ENCODE data around the gene ERI3. TPM values are rescaled to one million over a fixed set of nuclear protein-coding genes. Genes with fewer than 3 reads are reported as not detected.
A peak's percentile ranks its signal among the peaks of the same experiment; 100 is the strongest.

ERI3 gene
- total RNA-seq, 4 donors from 2014 or later, result 14.0 to 29.2 (median 22.8) TPM

DNA sequence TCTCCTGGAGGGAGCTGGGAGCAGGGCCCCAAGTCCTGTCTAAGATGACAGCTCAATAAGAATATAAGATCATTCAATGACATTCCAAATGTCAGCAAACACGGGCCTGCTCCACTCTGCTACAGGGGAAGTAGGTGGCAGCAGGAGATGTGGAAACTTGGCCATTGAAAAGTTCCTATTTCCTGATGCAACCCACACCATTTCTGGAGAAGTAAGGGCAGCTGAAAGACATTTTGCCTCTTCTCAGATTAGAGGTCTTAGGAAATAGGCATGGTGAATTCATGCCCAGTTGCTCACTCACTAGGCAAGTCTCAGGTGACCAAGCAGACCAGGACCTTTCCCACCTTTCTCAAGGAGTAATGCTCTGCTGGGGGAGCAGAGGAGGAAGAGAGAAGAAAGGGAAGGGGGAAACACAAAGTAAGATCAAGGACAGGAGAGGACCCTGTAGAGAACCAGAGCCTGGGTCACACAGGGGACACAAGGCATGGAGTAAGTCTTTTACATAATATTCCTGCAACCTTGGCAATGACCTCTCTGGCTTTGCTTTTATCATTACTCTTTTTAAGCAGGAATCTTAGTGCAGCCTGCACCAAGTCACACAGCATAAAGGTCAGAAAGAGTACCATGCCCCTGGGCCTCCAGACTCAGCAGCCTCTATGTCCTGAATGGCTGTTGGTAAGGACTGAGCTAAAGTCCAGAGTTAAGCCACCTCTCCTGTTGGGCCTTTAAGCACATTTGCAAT, 72.9 kb downstream of the ERI3 start:
- Histone ChIP-seq H3K4me1 (peaks cover 0 to 14% (median 2%) of the 10 kb centered on the region in 4 donors), H3K9me3 (no peaks in the 10 kb centered on the region), H3K36me3 (peaks cover 0 to 15% (median 0%) of the 10 kb centered on the region in 3 donors), H3K4me3 (no peak overlapping the region), H3K27ac (peak overlapping the region in 2 of 4 donors; percentile 53 to 74), H3K27me3 (no peaks in the 10 kb centered on the region)
- TF ChIP-seq POLR2A (IDR thresholded peaks at IDR 0.05), result no peak
- TF ChIP-seq, protein P1, sequence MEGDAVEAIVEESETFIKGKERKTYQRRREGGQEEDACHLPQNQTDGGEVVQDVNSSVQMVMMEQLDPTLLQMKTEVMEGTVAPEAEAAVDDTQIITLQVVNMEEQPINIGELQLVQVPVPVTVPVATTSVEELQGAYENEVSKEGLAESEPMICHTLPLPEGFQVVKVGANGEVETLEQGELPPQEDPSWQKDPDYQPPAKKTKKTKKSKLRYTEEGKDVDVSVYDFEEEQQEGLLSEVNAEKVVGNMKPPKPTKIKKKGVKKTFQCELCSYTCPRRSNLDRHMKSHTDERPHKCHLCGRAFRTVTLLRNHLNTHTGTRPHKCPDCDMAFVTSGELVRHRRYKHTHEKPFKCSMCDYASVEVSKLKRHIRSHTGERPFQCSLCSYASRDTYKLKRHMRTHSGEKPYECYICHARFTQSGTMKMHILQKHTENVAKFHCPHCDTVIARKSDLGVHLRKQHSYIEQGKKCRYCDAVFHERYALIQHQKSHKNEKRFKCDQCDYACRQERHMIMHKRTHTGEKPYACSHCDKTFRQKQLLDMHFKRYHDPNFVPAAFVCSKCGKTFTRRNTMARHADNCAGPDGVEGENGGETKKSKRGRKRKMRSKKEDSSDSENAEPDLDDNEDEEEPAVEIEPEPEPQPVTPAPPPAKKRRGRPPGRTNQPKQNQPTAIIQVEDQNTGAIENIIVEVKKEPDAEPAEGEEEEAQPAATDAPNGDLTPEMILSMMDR (IDR thresholded peaks at IDR 0.05), result no peak
- DNase-seq, result no peak

DNA sequence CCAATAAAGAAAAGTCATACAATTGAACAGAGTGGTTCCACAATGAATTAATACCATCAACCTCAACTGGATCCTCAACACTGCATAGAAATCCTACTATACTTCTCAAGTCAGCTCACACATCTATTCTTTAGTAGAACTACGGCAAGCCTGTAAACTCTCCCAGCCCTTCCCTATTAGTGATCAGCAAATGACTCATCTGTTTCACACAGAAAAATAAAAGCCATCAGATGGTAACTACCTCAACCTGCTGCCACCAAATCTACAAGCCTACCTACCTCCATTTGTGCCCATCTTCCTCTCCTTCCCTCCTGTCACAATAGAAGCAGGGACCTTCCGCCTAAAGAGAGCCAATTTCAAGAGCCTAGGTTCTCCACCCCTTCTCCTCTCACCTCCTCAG, 78.2 kb downstream of the ERI3 start:
- no peaks in the 10 kb centered on the region for H3K9me3 ChIP-seq
- no peaks in the 10 kb centered on the region for H3K27me3 ChIP-seq
- no peaks in the 10 kb centered on the region for H3K36me3 ChIP-seq
- peaks cover 0 to 18% (median 2%) of the 10 kb centered on the region in 4 donors for H3K4me1 ChIP-seq
- no peak overlapping the region for H3K27ac ChIP-seq
- no peak for DNase-seq
- TF ChIP-seq, protein P1 (IDR thresholded peaks at IDR 0.05), result no peak
- TF ChIP-seq POLR2A (IDR thresholded peaks at IDR 0.05), result no peak
- H3K4me3 ChIP-seq, result no peak overlapping the region

DNA sequence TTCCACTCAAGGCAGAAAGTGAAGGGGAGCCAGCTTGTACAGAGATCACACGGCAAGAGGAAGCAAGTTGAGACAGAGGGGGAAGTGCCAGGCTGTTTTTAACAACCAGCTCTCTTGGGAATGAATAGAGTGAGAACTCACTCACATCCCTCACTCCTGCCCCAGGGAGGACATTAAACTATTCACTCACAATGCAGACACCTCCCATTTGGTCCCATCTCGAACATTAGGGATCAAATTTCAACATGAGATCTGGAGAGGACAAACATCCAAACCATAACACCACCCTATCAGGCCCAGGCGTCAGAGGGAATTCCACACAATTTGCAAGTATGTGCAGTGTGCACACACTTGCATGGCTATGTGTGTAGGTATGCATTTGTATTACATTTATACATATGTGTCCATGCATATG, 79.1 kb downstream of the ERI3 start:
- no peak for DNase-seq
- Histone ChIP-seq H3K27me3 (no peaks in the 10 kb centered on the region), H3K4me3 (no peak overlapping the region), H3K27ac (no peak overlapping the region), H3K4me1 (peaks cover 0 to 23% (median 2%) of the 10 kb centered on the region in 4 donors), H3K9me3 (no peaks in the 10 kb centered on the region), H3K36me3 (no peaks in the 10 kb centered on the region)
- TF ChIP-seq, protein P1 (IDR thresholded peaks at IDR 0.05), result no peak
- no peak for TF ChIP-seq POLR2A (IDR thresholded peaks at IDR 0.05)

DNA sequence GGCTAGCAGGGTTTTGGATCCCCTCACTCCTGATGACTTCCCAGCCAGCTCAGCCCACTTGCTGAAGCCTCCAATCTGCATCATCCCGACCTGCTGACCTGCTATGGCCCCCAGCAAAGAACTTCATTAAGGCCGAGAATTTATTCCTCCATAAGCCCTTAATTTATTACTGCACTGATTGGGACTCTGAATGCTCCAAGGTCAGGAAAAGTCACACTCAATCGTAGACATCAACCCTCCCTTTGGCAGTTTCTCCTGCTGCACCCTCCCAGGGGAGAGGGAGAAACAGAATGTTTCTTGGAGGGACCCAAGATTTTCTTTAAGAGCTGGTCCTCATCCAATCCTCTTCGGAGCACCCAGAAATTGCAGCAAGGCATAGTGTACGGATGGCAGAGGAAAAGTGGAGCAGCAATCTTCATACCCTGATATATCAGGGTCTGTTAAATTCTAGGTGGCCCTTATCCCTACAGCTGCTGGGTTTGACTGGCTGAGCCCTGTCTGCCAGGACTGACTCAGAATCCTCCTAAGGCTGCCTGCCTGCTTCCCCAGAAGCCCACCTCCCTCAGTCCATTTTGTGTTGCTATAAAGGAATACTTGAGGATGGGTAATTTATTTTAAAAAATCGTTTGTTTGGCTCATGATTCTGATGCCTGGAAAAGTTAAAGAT, 79.6 kb downstream of the ERI3 start:
- DNase-seq, result no peak
- no peak overlapping the region for H3K27ac ChIP-seq
- TF ChIP-seq, protein P1 (IDR thresholded peaks at IDR 0.05), result no peak
- no peak for TF ChIP-seq POLR2A (IDR thresholded peaks at IDR 0.05)
- H3K36me3 ChIP-seq, result no peaks in the 10 kb centered on the region
- no peaks in the 10 kb centered on the region for H3K9me3 ChIP-seq
- no peaks in the 10 kb centered on the region for H3K27me3 ChIP-seq
- peaks cover 0 to 29% (median 3%) of the 10 kb centered on the region in 4 donors for H3K4me1 ChIP-seq
- no peak overlapping the region for H3K4me3 ChIP-seq

DNA sequence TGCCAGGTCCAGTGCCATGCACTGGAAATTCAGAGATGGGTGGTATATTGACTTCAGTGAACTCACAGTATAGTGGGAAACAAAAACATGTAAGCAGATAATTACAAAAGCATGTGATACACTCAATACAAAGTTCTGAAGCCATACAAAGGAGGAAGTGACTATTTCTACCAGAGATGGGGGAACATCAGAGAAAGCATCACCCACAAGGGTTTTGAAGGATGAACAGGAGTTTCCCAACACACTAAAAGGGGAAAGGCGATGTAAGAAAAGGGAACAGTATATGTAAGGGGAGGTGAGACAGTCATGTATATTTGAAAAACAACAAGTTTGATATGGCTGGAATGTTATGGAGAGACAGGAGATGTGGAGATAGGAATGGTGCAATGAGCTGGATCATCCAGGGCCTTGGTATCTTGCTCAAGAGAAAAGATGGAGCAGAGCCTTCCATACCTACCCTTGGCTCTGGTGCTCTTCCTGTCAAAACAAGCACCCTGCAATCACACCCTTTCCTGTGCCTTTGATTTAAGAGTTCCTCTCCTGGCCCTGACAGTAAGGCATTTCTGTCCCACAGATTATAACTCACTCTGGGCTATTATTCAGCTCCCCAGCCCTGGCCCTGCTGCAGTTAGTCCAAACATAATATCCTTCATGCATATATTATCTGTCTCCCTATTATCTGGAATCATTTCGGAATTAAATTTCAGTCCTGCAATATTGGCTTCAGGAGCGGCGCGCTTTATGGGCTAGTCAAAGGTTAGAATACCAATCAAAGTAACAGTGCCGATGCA, 81.3 kb downstream of the ERI3 start:
- no peak for DNase-seq
- peaks cover 0 to 43% (median 5%) of the 10 kb centered on the region in 4 donors for H3K4me1 ChIP-seq
- no peaks in the 10 kb centered on the region for H3K9me3 ChIP-seq
- no peaks in the 10 kb centered on the region for H3K36me3 ChIP-seq
- H3K27ac ChIP-seq, result peak overlapping the region in 2 of 4 donors; percentile 9 to 34
- no peaks in the 10 kb centered on the region for H3K27me3 ChIP-seq
- H3K4me3 ChIP-seq, result no peak overlapping the region
- TF ChIP-seq, protein P1 (IDR thresholded peaks at IDR 0.05), result no peak
- no peak for TF ChIP-seq POLR2A (IDR thresholded peaks at IDR 0.05)
